OCI-LY1 (cell line): ENCODE data around the gene OR6S1.

ENCODE experiments used
- EZH2 ChIP-seq: fragments of 200-600 bp; sonication (generic), shearing (Covaris generic); IDR thresholded peaks from 2 replicates; pipeline ENCODE4 v1.8.0; 2017; ENCODE audit warnings: borderline replicate concordance, mixed run types, mild to moderate bottlenecking, antibody characterized with exemption, low read length, moderate library complexity, mixed read lengths
- TF ChIP-seq, protein P1 (sequence below): fragments of 200-600 bp; sonication (generic), shearing (Covaris generic); IDR thresholded peaks from 2 replicates; pipeline ENCODE4 v1.5.1; 2017; ENCODE audit warnings: mild to moderate bottlenecking, antibody characterized with exemption, low read length, moderate library complexity, mixed read lengths

GRCh38 chr14:20661197-20661596 lies 19.7 kb upstream of the OR6S1 start:
- TF ChIP-seq, protein P1, sequence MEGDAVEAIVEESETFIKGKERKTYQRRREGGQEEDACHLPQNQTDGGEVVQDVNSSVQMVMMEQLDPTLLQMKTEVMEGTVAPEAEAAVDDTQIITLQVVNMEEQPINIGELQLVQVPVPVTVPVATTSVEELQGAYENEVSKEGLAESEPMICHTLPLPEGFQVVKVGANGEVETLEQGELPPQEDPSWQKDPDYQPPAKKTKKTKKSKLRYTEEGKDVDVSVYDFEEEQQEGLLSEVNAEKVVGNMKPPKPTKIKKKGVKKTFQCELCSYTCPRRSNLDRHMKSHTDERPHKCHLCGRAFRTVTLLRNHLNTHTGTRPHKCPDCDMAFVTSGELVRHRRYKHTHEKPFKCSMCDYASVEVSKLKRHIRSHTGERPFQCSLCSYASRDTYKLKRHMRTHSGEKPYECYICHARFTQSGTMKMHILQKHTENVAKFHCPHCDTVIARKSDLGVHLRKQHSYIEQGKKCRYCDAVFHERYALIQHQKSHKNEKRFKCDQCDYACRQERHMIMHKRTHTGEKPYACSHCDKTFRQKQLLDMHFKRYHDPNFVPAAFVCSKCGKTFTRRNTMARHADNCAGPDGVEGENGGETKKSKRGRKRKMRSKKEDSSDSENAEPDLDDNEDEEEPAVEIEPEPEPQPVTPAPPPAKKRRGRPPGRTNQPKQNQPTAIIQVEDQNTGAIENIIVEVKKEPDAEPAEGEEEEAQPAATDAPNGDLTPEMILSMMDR, result no peak
- TF ChIP-seq EZH2, result no peak
